Thyroid gland (tissue), 4 donors: ENCODE measurements around the gene MAP1B.

Experiments used
- POLR2A ChIP-seq, 2 donors: fragments of 450-650 bp; IDR thresholded peaks; one replicate each; pipeline ENCODE4 v1.6.1; 2017; ENCODE audit warnings: antibody characterized with exemption in 2 of 2, mild to moderate bottlenecking in 2 of 2, moderate library complexity in 1 of 2
- TF ChIP-seq, protein P1 (sequence below), 6 experiments: fragments of 200-600 bp in 3 of 6; fragments of 450-650 bp in 3 of 6; sonication (generic) in 3 of 6; IDR thresholded peaks; one replicate each; pipeline ENCODE4 v1.5.1; 2016 to 2019; ENCODE audit warnings: antibody characterized with exemption in 6 of 6, mild to moderate bottlenecking in 2 of 6, inconsistent platforms in 1 of 6, moderate library complexity in 1 of 6

DNA sequence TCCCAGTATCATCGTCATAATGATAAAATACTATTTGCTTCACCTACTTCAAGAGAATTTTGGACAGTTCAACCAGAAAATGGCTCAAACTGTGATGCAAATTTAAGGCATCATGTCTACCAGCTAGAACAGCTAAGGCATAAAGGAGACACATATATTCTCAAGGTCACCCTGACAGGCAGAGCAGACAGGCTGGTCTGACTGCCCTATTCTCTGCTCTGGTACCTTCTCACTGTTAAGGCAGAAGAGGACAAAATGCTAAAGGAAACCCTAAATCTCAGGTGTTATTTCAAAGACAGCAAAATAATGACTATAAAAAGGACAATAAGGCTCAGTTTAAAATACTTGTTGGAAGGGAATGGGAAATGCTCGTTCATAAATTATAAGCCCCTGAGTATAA lies 125.6 kb downstream of the MAP1B start:
- no peak for TF ChIP-seq POLR2A (IDR thresholded peaks at IDR 0.05)
- TF ChIP-seq, protein P1, sequence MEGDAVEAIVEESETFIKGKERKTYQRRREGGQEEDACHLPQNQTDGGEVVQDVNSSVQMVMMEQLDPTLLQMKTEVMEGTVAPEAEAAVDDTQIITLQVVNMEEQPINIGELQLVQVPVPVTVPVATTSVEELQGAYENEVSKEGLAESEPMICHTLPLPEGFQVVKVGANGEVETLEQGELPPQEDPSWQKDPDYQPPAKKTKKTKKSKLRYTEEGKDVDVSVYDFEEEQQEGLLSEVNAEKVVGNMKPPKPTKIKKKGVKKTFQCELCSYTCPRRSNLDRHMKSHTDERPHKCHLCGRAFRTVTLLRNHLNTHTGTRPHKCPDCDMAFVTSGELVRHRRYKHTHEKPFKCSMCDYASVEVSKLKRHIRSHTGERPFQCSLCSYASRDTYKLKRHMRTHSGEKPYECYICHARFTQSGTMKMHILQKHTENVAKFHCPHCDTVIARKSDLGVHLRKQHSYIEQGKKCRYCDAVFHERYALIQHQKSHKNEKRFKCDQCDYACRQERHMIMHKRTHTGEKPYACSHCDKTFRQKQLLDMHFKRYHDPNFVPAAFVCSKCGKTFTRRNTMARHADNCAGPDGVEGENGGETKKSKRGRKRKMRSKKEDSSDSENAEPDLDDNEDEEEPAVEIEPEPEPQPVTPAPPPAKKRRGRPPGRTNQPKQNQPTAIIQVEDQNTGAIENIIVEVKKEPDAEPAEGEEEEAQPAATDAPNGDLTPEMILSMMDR (IDR thresholded peaks at IDR 0.05): no peak
